Cardiac muscle cell (in vitro differentiated cells and primary cell): ENCODE results near the gene ACBD4. TPM values are rescaled to one million over a fixed set of nuclear protein-coding genes. Genes with fewer than 3 reads are reported as not detected.
"Not testable (repeated sequence)": the region's sequence is repeated elsewhere in the genome, so short reads cannot be mapped to it uniquely, and the experiment has no call there.

Source experiments
- DNase-seq, 2 donors: peaks; one replicate each; pipeline versions ENCODE4 v3.0.0 to v3.0.0-alpha.2; 2010 to 2017; ENCODE audit warnings: low read depth in 1 of 2, low spot score in 1 of 2
- H3K27ac ChIP-seq: fragments of 200-600 bp; sonication (generic); 2 replicates; pipeline ENCODE4 v1.5.1; 2016
- H3K27me3 ChIP-seq: fragments of 200-600 bp; sonication (generic); 2 replicates; pipeline ENCODE4 v1.6.0; 2016; ENCODE audit warnings: control low read depth
- H3K36me3 ChIP-seq: fragments of 200-600 bp; sonication (generic); 2 replicates; pipeline ENCODE4 v1.5.1; 2016; ENCODE audit warnings: control low read depth
- H3K4me1 ChIP-seq: fragments of 200-600 bp; sonication (generic); 2 replicates; pipeline ENCODE4 v1.8.1; 2017; ENCODE audit warnings: low read depth, mild to moderate bottlenecking, mixed run types
- H3K4me3 ChIP-seq: fragments of 200-600 bp; sonication (generic); 2 replicates; pipeline ENCODE4 v1.5.1; 2016; ENCODE audit warnings: mild to moderate bottlenecking
- H3K9me3 ChIP-seq: fragments of 200-600 bp; sonication (generic); 2 replicates; pipeline ENCODE4 v1.5.1; 2017; ENCODE audit warnings: low read depth, mild to moderate bottlenecking, control low read depth
- polyA plus RNA-seq: library from polyadenylated mRNA; unstranded; fragments of >200 nt; fragmentation: Nextera tagmentation; extraction: Ambion mirVana; gene quantifications from 2 replicates; pipeline ENCODE4 v1.2.1, GENCODE V29; 2016
- total RNA-seq: library from RNA; depleted of rRNA; stranded (reverse); fragments of >200 nt; gene quantifications from 2 replicates; pipeline ENCODE4 v1.2.3, GENCODE V29; 2016
- TF ChIP-seq, protein P1 (sequence below): IDR thresholded peaks from 2 replicates; pipeline ENCODE4 v1.5.1; 2012; ENCODE audit warnings: low read depth, mild to moderate bottlenecking, low read length

ACBD4 gene
- total and polyA plus RNA-seq, 2 experiments from 2014 or later: 20.5 to 29.3 TPM

DNA sequence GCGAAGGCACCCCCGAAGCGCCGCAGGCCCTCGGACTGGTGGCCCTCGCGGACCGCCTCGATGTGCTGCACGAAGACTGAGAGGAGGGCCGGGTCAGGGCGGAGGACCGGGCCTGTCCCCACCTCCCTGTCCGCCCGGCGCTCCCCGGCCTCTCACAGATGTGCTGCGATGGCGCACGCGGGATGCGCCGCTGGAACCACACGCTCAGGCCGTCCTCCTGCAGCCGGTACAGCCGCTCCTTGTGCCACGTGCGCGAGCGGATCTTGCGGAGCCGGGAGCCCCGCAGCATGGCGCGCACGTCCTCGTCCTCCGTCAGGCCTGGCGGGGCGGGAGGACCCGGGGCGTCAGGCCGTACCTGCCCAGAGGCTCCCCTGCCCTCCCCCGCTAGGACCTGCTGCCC, 14.4 kb upstream of the ACBD4 start:
- no peak for DNase-seq
- no peak overlapping the region for H3K4me3 ChIP-seq
- TF ChIP-seq, protein P1, sequence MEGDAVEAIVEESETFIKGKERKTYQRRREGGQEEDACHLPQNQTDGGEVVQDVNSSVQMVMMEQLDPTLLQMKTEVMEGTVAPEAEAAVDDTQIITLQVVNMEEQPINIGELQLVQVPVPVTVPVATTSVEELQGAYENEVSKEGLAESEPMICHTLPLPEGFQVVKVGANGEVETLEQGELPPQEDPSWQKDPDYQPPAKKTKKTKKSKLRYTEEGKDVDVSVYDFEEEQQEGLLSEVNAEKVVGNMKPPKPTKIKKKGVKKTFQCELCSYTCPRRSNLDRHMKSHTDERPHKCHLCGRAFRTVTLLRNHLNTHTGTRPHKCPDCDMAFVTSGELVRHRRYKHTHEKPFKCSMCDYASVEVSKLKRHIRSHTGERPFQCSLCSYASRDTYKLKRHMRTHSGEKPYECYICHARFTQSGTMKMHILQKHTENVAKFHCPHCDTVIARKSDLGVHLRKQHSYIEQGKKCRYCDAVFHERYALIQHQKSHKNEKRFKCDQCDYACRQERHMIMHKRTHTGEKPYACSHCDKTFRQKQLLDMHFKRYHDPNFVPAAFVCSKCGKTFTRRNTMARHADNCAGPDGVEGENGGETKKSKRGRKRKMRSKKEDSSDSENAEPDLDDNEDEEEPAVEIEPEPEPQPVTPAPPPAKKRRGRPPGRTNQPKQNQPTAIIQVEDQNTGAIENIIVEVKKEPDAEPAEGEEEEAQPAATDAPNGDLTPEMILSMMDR: no peak
- H3K4me1 ChIP-seq: no peaks in the 10 kb centered on the region
- H3K27me3 ChIP-seq: no peaks in the 10 kb centered on the region
- H3K9me3 ChIP-seq: no peaks in the 10 kb centered on the region
- no peaks in the 10 kb centered on the region for H3K36me3 ChIP-seq
- H3K27ac ChIP-seq: no peak overlapping the region

DNA sequence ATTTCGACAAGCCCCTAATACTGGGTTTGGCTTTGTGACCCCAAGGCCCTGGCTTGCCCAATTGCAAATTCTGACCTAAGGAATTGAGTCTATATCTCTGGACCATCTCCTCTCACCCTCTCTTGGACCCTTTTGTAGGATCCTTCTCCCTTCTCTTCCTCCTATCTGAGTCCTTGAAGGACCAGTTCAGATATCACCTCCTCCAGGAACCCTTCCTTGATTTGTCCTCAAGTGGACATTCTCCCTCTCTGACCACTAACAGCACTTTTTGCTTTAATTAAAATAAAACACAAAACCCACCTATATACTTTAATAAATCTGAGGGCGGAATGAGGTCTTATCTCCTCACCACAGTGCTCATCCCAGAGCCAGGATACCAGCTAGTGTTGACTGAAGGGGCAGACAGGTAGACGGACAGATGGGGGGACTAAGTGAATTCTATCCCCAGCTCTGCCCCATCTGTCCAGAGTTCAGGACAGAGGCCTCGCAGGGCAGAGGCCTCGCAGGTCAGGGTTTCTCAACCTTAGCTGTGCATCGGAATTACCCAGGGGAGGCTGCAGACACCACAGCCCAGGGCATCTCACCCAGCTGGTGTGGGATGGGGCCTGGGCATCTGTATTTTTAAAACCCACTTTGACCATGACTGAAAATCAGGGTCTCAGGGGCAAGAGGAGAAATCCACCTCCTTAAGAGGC, 12.3 kb upstream of the ACBD4 start:
- TF ChIP-seq, protein P1: no peak
- peaks cover 14% of the 10 kb centered on the region for H3K4me1 ChIP-seq
- H3K36me3 ChIP-seq: no peaks in the 10 kb centered on the region
- no peaks in the 10 kb centered on the region for H3K9me3 ChIP-seq
- no peak overlapping the region for H3K4me3 ChIP-seq
- DNase-seq: no peak
- H3K27ac ChIP-seq: no peak overlapping the region
- no peaks in the 10 kb centered on the region for H3K27me3 ChIP-seq

DNA sequence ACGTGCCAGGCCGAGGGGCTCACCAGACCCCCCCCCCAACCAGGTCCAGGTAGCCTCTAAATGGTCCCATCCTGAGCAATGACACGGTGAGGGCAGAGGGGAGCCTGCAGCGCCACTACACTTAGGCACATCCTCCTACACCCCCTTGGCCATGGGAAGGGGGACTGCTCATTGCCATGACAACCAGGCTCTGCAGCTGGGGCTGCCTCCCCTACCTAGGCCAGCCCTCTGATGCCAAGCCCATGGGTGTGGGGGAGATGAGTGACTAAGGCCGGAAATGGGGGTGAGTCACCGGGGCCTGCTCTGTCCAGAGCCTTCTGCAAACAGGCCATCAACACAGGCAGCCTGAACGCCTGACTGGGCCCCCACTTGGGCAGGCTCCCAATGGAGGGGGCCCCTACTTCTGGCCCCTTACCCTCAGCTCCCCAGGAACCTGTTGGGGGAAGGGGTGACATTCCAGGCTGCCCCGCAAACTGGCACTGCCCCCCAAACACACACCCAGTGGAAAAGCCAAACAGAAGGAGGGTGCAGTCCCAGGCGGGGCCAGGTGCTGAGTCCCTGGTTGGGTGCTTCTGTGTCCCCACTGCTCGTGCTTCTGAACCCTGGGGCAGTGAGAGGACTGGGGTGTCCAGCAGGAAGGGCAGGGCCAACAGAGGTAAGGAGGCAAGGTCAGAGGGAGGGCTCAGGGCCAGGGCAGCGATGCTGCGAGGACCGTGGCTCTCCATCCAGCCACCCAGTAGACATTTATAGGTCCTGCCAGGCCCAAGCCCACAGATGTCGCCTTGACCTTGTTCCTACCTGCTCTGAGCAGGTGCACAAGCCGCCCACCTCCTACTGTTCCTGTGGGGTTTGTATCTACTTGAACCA, 11.3 kb upstream of the ACBD4 start:
- H3K36me3 ChIP-seq: no peaks in the 10 kb centered on the region
- no peaks in the 10 kb centered on the region for H3K27me3 ChIP-seq
- H3K4me3 ChIP-seq: no peak overlapping the region
- no peaks in the 10 kb centered on the region for H3K9me3 ChIP-seq
- DNase-seq: peak in 1 of 2 donors; percentile 89
- no peak overlapping the region for H3K27ac ChIP-seq
- peaks cover 14% of the 10 kb centered on the region for H3K4me1 ChIP-seq
- TF ChIP-seq, protein P1: no peak

DNA sequence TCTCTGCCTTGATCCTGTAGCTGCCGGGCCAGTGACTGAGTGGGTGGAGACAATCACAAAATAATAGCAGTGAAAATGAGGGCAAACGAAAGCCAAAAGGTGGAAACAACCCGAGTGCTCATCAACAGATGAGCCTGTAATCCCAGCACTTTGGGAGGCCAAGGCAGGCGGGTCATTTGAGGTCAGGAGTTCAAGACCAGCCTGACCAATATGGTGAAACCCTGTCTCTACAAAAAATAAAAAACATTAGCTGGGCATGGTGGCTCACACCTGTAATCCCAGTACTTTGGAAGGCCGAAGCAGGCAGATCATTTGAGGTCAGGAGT, 10.7 kb upstream of the ACBD4 start:
- H3K36me3 ChIP-seq, H3K9me3 ChIP-seq, DNase-seq, H3K27me3 ChIP-seq, H3K4me3 ChIP-seq, H3K27ac ChIP-seq: not testable (repeated sequence)
- peaks cover 14% of the 10 kb centered on the region for H3K4me1 ChIP-seq

DNA sequence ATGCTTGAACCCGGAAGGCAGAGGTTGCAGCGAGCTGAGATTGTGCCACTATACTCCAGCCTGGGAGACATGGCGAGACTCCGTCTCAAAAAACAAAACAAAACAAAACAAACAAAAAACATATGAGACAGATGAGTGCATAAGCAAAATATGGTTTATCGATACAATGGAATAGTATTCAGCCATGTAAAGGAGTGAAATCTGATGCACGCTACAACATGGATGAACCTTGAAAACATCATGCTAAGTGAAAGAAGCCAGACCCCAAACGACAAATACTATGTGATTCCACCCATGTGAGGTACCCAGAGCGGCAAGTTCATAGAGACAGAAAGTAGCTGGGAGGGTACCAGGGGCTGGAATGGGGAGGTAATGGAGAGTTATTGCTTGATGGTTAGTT, 10.0 kb upstream of the ACBD4 start:
- no peaks in the 10 kb centered on the region for H3K27me3 ChIP-seq
- TF ChIP-seq, protein P1: no peak
- H3K27ac ChIP-seq: no peak overlapping the region

DNA sequence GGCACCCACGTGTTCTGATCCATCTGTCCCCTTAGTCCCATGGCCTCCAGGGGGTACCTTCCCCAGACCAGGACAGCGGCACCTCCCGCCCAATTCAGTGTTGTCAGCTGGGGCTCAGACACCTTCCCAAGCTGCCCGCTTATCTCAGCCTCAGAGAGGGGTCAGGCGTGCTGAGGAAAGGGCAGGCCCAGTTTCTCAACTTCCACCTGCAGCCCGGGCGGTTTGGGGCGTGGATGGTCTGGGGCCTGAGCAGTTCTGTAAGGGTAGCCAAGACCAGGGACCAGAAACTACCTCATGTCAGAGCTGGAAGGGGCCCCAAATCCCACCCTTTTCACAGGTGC, 8.3 kb upstream of the ACBD4 start:
- H3K4me3 ChIP-seq: no peak overlapping the region
- H3K36me3 ChIP-seq: no peaks in the 10 kb centered on the region
- TF ChIP-seq, protein P1: no peak
- H3K27ac ChIP-seq: peak overlapping the region; percentile 92
- no peaks in the 10 kb centered on the region for H3K27me3 ChIP-seq
- H3K4me1 ChIP-seq: peaks cover 14% of the 10 kb centered on the region
- DNase-seq: peak in 1 of 2 donors; percentile 43
- H3K9me3 ChIP-seq: no peaks in the 10 kb centered on the region

More for the DNA sequence above, 10.0 kb upstream of the ACBD4 start:
- H3K9me3 ChIP-seq: no peaks in the 10 kb centered on the region
- peaks cover 14% of the 10 kb centered on the region for H3K4me1 ChIP-seq
- no peaks in the 10 kb centered on the region for H3K36me3 ChIP-seq
- H3K4me3 ChIP-seq: no peak overlapping the region
- DNase-seq: no peak
